Stimulated activated CD4-positive, alpha-beta T cell treated with anti-CD3 and anti-CD28 coated beads, Interleukin-12 subunit alpha, Interleukin-12 subunit beta, amount 100 ng/mL, for 4 hours (primary cell): ENCODE results near the gene ISLR2.
"Not testable (repeated sequence)": the region's sequence is repeated elsewhere in the genome, so short reads cannot be mapped to it uniquely, and the experiment has no call there.

Experiments used
- DNase-seq: peaks from one replicate; pipeline ENCODE4 v3.0.0-alpha.2; 2020

The ISLR2 gene

GRCh38 chr15:74158855-74159650, 28.7 kb downstream of the ISLR2 start:
- DNase-seq: no peak

GRCh38 chr15:74159773-74160172, 29.4 kb downstream of the ISLR2 start:
- DNase-seq: no peak

GRCh38 chr15:74160390-74160789, 30.0 kb downstream of the ISLR2 start:
- not testable (repeated sequence) for DNase-seq

- not testable (repeated sequence) for DNase-seq
Measured at GRCh38 chr15:74162195-74162536, 31.8 kb downstream of the ISLR2 start.

- no peak for DNase-seq
Measured at GRCh38 chr15:74165461-74165860, 35.1 kb downstream of the ISLR2 start.

GRCh38 chr15:74167891-74168331, 37.5 kb downstream of the ISLR2 start:
- no peak for DNase-seq

GRCh38 chr15:74168711-74169126, 38.3 kb downstream of the ISLR2 start:
- no peak for DNase-seq

- DNase-seq: no peak
Measured at GRCh38 chr15:74170071-74170844, 39.9 kb downstream of the ISLR2 start.

- no peak for DNase-seq
Measured at GRCh38 chr15:74170875-74171578, 40.6 kb downstream of the ISLR2 start.

GRCh38 chr15:74171965-74172541, 41.7 kb downstream of the ISLR2 start:
- DNase-seq: no peak

GRCh38 chr15:74172701-74173379, 42.5 kb downstream of the ISLR2 start:
- DNase-seq: no peak

- DNase-seq: no peak
Measured at GRCh38 chr15:74173380-74174218, 43.2 kb downstream of the ISLR2 start, which contains the start of gene ISLR. TSS of gene ISLR (plus strand) at chr15:74173710. CDS start at chr15:74174859, 1,149 bp downstream.

- no peak for DNase-seq
Measured at GRCh38 chr15:74174219-74174957, 44.0 kb downstream of the ISLR2 start.

GRCh38 chr15:74174958-74175253, 44.5 kb downstream of the ISLR2 start:
- no peak for DNase-seq

- no peak for DNase-seq
Measured at GRCh38 chr15:74175271-74176191, 45.1 kb downstream of the ISLR2 start.

GRCh38 chr15:74176262-74177214, 46.2 kb downstream of the ISLR2 start:
- no peak for DNase-seq

- DNase-seq: no peak
Measured at GRCh38 chr15:74178326-74179100, 48.1 kb downstream of the ISLR2 start.
